ENCODE results near the gene C1orf21.

C1orf21 gene

GRCh38 chr1:184650177-184650866 lies 263.5 kb downstream of the C1orf21 start:
- peak; percentile 43 for DNase-seq (ENCODE audit: low read depth)
- H3K4me3 ChIP-seq (ENCODE audit: low read depth, low read length): no peak overlapping the region
- TF ChIP-seq CTCF (IDR thresholded peaks at IDR 0.05; ENCODE audit: control insufficient read depth, extremely low read depth, insufficient read depth): no peak

GRCh38 chr1:184655185-184655584 lies 268.4 kb downstream of the C1orf21 start:
- no peak overlapping the region for H3K4me3 ChIP-seq (ENCODE audit: low read depth, low read length)
- DNase-seq (ENCODE audit: low read depth): no peak
- TF ChIP-seq CTCF (IDR thresholded peaks at IDR 0.05; ENCODE audit: control insufficient read depth, extremely low read depth, insufficient read depth): no peak

GRCh38 chr1:184656221-184656620 lies 269.4 kb downstream of the C1orf21 start:
- no peak for TF ChIP-seq CTCF (IDR thresholded peaks at IDR 0.05; ENCODE audit: control insufficient read depth, extremely low read depth, insufficient read depth)
- no peak overlapping the region for H3K4me3 ChIP-seq (ENCODE audit: low read depth, low read length)

GRCh38 chr1:184658055-184658454 lies 271.2 kb downstream of the C1orf21 start:
- no peak overlapping the region for H3K4me3 ChIP-seq (ENCODE audit: low read depth, low read length)
- DNase-seq (ENCODE audit: low read depth): no peak
- TF ChIP-seq CTCF (IDR thresholded peaks at IDR 0.05; ENCODE audit: control insufficient read depth, extremely low read depth, insufficient read depth): no peak

More at GRCh38 chr1:184656221-184656620, 269.4 kb downstream of the C1orf21 start:
- DNase-seq (ENCODE audit: low read depth): no peak

- no peak for DNase-seq (ENCODE audit: low read depth)
- no peak for TF ChIP-seq CTCF (IDR thresholded peaks at IDR 0.05; ENCODE audit: control insufficient read depth, extremely low read depth, insufficient read depth)
- H3K4me3 ChIP-seq (ENCODE audit: low read depth, low read length): no peak overlapping the region
These were observed 273.8 kb downstream of the C1orf21 start for GRCh38 chr1:184660462-184661191.

- no peak for TF ChIP-seq CTCF (IDR thresholded peaks at IDR 0.05; ENCODE audit: control insufficient read depth, extremely low read depth, insufficient read depth)
- no peak for DNase-seq (ENCODE audit: low read depth)
- no peak overlapping the region for H3K4me3 ChIP-seq (ENCODE audit: low read depth, low read length)
These were observed 275.0 kb downstream of the C1orf21 start for GRCh38 chr1:184661801-184662200.

All from LNCaP clone FGC (cell line).